ENCODE data around the gene SFSWAP. TPM values are rescaled to one million over a fixed set of nuclear protein-coding genes. Genes with fewer than 3 reads are reported as not detected.

SFSWAP gene
- total and polyA plus RNA-seq, 2 experiments from 2014 or later: 21.4 to 25.1 TPM

DNA sequence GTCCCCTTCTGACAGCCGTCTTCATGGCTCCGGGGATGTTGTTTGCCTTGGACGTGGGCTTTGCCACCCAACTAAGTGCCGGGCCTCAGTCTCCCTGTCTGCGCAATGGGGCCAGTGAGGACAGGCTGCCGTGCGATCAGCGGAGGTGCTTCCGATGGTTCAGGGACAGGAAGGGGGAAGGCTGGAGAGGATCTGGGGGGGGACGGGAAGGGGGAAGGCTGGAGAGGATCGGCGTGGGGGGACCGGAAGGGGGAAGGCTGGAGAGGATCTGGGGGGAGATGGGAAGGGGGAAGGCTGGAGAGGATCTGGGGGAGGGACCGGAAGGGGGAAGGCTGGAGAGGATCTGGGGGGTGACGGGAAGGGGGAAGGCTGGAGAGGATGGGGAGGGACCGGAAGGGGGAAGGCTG lies 120.7 kb downstream of the SFSWAP start:
- TF ChIP-seq EZH2phosphoT487 (IDR thresholded peaks at IDR 0.05; ENCODE audit: low read depth, severe bottlenecking, unreplicated experiment): no peak
- no peak for TF ChIP-seq EZH2 (IDR thresholded peaks at IDR 0.05; ENCODE audit: borderline replicate concordance)
- TF ChIP-seq, protein P1, sequence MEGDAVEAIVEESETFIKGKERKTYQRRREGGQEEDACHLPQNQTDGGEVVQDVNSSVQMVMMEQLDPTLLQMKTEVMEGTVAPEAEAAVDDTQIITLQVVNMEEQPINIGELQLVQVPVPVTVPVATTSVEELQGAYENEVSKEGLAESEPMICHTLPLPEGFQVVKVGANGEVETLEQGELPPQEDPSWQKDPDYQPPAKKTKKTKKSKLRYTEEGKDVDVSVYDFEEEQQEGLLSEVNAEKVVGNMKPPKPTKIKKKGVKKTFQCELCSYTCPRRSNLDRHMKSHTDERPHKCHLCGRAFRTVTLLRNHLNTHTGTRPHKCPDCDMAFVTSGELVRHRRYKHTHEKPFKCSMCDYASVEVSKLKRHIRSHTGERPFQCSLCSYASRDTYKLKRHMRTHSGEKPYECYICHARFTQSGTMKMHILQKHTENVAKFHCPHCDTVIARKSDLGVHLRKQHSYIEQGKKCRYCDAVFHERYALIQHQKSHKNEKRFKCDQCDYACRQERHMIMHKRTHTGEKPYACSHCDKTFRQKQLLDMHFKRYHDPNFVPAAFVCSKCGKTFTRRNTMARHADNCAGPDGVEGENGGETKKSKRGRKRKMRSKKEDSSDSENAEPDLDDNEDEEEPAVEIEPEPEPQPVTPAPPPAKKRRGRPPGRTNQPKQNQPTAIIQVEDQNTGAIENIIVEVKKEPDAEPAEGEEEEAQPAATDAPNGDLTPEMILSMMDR (IDR thresholded peaks at IDR 0.05; ENCODE audit: poor library complexity): no peak

DNA sequence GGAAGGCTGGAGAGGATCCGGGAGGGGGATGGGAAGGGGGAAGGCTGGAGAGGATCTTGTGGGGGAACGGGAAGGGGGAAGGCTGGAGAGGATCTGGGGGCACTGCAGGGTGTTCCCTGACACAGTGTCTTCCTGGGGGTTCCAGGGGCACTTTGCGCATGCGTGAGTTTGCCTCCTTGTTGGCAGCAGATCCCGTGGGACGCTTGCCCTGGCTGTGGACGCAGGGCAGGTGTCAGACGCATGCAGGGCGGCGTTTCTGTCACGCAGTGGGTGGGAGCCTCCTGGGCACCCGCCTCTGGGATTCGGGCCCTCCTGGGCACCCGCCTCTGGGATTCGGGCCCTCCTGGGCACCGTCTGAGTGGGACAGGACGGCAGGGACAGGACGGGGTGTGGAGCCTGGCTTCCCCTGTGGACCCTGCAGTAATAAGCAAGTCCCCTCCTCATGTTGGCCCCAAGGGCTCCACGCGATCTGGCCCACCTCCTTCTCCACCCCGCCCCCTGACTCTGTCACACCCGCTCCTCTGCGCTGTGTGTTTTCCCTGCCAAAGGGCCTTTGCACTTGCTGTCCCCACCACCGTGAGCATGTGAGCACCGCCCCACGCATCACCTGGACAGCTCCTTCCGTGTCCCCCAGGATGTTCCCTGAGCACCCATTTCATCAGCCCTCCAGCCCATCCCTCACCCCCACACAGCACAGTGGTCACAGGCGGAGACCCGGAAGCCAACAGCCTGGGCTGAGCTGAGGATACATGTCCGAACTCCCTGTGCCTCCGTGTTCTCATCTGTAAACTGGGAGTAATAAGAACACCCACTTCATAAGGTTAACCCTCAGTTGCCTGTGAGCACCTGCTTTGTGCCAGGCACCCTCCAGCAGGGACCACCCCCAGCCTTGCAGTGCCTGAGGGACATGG lies 121.7 kb downstream of the SFSWAP start:
- H3K9me2 ChIP-seq (replicated peaks; ENCODE audit: insufficient read depth): no peaks in the 10 kb centered on the region
- H2AFZ ChIP-seq: no peak overlapping the region
- TF ChIP-seq EZH2 (IDR thresholded peaks at IDR 0.05; ENCODE audit: borderline replicate concordance): no peak
- no peak for TF ChIP-seq EZH2phosphoT487 (IDR thresholded peaks at IDR 0.05; ENCODE audit: low read depth, severe bottlenecking, unreplicated experiment)
- TF ChIP-seq, protein P1 (IDR thresholded peaks at IDR 0.05; ENCODE audit: poor library complexity): no peak
- no peaks in the 10 kb centered on the region for H3K9me3 ChIP-seq (ENCODE audit: low read depth)
- no peak overlapping the region for H3K27ac ChIP-seq
- no peaks in the 10 kb centered on the region for H3K79me2 ChIP-seq
- peaks cover 51% of the 10 kb centered on the region for H3K27me3 ChIP-seq
- H3K4me3 ChIP-seq: no peak overlapping the region
- H4K20me1 ChIP-seq (ENCODE audit: insufficient read depth, poor library complexity, severe bottlenecking): no peaks in the 10 kb centered on the region
- 78% methylated on average over 24 of the region's 31 CpGs for WGBS (ENCODE audit: low lambda C conversion rate, missing lambda C conversion rate)
- DNase-seq (ENCODE audit: low spot score): peak; percentile 7
- H3K4me2 ChIP-seq: no peak overlapping the region
- H3K4me1 ChIP-seq (ENCODE audit: insufficient read depth): peaks cover 8% of the 10 kb centered on the region
- H3K36me3 ChIP-seq (replicated peaks; ENCODE audit: insufficient read depth, low read depth): no peaks in the 10 kb centered on the region

More for the DNA sequence above, 120.7 kb downstream of the SFSWAP start:
- Histone ChIP-seq H3K4me1 (ENCODE audit: insufficient read depth) (peaks cover 8% of the 10 kb centered on the region), H3K27me3 (peaks cover 59% of the 10 kb centered on the region), H3K9me3 (ENCODE audit: low read depth) (no peaks in the 10 kb centered on the region), H4K20me1 (ENCODE audit: insufficient read depth, poor library complexity, severe bottlenecking) (no peaks in the 10 kb centered on the region), H3K4me3 (no peak overlapping the region), H3K9me2 (replicated peaks; ENCODE audit: insufficient read depth) (no peaks in the 10 kb centered on the region), H2AFZ (no peak overlapping the region), H3K36me3 (replicated peaks; ENCODE audit: insufficient read depth, low read depth) (no peaks in the 10 kb centered on the region), H3K4me2 (peak overlapping the region; percentile 97), H3K27ac (no peak overlapping the region), H3K79me2 (no peaks in the 10 kb centered on the region)
- WGBS (ENCODE audit: low lambda C conversion rate, missing lambda C conversion rate): 79% methylated on average over 8 of the region's 16 CpGs
- DNase-seq (ENCODE audit: low spot score): peak; percentile 5

DNA sequence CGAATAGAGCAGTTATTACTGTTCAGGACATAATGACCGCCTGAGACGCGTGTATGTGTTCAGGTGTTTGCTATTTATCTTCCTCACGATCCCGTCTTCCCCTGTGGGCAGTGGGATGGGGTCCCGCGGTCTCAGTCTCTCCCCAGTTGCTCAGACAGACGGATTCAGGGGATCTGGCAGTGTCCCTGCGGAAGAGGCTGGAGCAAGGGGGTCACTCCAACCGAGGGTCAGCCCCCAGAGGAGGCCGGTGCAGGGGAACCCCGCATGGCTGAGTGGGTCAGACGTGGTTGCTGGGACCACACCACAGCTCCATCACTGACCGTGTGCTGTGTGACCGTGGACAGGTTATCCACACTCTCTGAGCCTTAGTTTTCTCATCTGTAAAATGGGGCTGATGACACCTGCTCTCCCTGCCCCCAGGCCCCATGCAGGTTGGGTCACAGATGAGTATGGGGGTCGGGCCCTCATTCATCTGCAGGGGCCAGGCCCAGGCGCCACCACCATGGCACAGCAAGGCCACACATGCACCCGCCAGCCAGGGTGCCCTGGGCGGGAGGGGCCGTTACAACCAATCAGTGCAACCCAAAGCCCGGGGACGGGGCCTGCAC lies 122.5 kb downstream of the SFSWAP start:
- no peak for TF ChIP-seq EZH2phosphoT487 (IDR thresholded peaks at IDR 0.05; ENCODE audit: low read depth, severe bottlenecking, unreplicated experiment)
- TF ChIP-seq, protein P1 (IDR thresholded peaks at IDR 0.05; ENCODE audit: poor library complexity): no peak
- TF ChIP-seq EZH2 (IDR thresholded peaks at IDR 0.05; ENCODE audit: borderline replicate concordance): no peak
- H3K4me3 ChIP-seq: no peak overlapping the region
- H2AFZ ChIP-seq: no peak overlapping the region
- H3K27ac ChIP-seq: no peak overlapping the region
- no peaks in the 10 kb centered on the region for H3K9me2 ChIP-seq (replicated peaks; ENCODE audit: insufficient read depth)
- H3K9me3 ChIP-seq (ENCODE audit: low read depth): no peaks in the 10 kb centered on the region
- 91% methylated on average over 23 of the region's 23 CpGs for WGBS (ENCODE audit: low lambda C conversion rate, missing lambda C conversion rate)
- no peaks in the 10 kb centered on the region for H3K79me2 ChIP-seq
- H3K4me1 ChIP-seq (ENCODE audit: insufficient read depth): peaks cover 8% of the 10 kb centered on the region
- H4K20me1 ChIP-seq (ENCODE audit: insufficient read depth, poor library complexity, severe bottlenecking): no peaks in the 10 kb centered on the region
- H3K4me2 ChIP-seq: no peak overlapping the region
- H3K36me3 ChIP-seq (replicated peaks; ENCODE audit: insufficient read depth, low read depth): no peaks in the 10 kb centered on the region
- DNase-seq (ENCODE audit: low spot score): peak; percentile 8
- peaks cover 45% of the 10 kb centered on the region for H3K27me3 ChIP-seq

Data from hepatocyte (in vitro differentiated cells).